Midbrain (tissue), 1 donor: Measurements from ENCODE around the gene MRPL28.
"Not testable (repeated sequence)": the region's sequence is repeated elsewhere in the genome, so short reads cannot be mapped to it uniquely, and the experiment has no call there.

Experiments
- DNase-seq: peaks from one replicate; lab custom pipeline; 2025; lab: John Stamatoyannopoulos, UW

The MRPL28 gene

DNA sequence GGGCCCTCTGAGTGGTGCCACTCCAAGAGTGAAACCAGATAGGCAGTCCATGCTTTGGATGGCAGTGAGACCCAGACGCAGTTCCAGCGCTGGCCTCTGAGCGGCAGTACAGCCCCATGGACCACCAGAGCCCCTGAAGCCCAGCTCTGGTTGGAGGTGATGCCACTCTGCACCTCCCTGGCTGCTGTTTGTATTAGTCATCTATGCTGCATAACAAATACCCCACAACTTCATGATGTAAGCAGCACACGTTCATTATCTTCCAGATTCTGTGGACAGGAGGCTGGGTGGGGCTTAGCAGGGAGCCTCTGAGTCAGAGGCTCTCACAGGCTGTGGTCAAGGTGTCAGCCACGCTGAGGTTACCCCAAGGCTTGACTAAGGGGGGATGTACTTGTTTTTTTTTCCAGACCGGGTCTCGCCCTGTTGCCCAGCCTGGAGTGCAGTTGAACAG, 21.6 kb upstream of the MRPL28 start:
- DNase-seq, result peak; percentile 55

DNA sequence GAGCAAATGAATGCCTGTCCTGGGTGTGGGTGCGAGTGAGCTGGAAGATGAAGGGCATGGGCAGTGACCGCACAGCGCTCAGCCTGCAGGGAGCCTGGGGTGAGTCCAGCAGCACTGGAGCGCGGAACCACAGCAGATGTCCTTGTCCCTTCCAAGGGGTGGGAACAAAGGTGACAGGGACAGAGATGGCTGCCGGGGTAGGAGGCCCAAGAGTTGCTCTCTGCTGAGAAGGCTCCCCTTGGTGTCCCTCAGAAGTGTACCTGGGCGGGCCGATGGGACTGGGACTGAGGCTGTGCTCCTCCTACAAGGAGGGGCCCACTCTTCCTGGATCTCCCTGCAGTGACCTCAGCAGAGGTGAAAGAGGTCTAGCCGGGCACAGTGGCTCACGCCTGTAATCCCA, 19.0 kb upstream of the MRPL28 start:
- DNase-seq, result no peak

DNA sequence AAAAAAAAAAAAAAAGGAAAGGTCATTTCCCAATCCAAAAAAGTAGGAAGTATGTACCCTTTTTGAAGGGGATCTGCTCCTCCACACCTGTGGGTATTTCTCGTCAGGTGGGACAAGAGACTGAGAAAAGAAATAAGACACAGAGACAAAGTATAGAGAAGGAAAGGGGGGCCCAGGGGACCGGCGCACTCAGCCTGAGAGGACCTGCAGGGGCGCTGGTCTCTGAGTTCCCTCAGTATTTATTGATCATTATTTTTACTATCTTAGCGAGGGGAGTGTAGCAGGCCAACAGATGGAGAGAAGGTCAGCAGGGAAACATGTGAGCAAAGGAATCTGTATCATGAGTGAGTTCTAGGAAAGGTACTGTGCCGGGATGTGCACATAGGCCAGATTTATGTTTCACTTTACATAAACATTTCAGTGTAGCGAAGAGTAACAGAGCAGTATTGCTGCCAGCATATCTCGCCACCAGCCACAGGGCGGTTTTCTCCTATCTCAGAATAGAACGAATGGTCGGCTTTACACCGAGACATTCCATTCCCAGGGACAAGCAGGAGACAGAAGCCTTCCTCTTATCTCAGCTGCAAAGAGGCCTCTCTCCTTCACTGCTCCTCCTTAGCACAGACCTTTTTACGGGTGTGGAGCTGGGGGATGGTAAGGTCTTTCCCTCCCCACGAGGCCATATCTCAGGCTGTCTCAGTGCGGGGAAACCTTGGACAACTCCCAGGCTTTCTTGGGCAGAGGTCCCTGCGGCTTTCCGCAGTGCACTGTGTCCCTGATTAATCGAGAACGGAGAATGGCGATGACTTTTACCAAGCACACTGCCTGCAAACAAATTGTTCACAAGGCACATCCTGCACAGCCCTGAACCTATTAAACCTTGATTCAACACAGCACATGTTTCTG, 17.7 kb upstream of the MRPL28 start:
- DNase-seq, result not testable (repeated sequence)

DNA sequence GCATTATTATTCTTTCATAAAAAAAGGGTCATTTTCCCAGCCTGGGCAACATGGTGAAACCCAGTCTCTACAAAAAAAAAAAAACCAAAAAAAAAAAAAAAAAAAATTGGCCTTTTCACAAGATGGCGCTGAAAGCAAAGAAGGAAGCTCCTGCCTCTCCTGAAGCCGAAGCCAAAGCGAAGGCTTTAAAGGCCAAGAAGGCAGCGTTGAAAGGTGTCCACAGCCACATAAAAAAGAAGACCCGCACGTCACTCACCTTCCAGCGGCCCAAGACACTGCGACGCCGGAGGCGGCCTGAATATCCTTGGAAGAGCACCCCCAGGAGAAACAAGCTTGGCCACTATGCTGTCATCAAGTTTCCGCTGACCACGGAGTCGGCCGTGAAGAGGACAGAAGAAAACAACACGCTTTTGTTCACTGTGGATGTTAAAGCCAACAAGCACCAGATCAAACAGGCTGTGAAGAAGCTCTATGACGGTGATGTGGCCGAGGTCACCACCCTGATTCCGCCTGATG, 16.4 kb upstream of the MRPL28 start:
- DNase-seq, result peak; percentile 40

GRCh38 chr16:383326-384051, 13.2 kb upstream of the MRPL28 start:
- no peak for DNase-seq

DNA sequence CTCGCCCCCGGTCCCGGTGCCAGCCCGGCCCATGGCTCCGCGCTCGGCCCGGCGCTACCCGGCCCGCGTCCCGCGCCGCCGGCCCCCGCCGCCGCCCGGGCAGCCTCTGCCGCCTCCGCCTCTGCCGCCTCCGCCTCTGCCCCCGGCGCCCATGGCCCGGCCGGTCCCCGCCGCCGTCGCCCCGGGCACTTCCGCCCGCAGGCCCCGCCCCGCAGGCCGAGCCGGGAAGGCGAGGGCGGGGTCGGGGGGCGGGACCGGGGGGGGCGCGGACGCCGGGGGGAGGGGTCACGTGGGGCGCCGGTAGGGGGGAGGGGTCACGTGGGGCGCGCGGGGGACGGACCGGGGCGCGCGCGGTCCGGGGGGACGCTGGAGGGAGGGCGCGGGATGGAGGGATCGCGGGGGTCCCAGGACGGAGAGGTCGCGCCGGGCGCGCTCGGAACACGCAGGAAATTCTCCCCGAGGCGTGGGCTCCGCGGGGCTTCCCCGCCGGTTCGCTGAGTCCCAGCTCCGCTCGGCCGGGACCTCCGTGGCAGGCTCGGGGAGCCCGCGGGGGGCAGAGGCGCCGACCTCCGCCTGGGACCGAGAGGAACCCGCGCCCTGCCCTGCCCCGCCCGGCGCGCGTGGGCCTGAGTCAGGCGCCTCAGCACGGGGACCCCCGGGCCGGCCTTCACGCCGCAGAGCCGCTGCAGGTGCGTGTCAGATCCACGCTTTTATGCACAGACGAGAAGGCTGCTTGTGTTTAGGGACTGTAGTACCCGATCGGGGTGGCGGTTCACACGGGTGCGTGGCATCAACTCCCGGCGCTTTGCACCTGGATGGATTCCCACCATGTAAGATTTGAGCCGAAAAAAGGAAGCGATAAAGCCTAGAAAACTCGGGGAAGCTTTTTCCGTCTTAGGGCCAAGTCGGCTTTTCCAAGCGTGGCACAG, 11.7 kb upstream of the MRPL28 start, which contains the start of gene PGAP6:
Gene PGAP6, minus strand, starts transcription at position 190 of the 929 bp plus-strand sequence. Its CDS starts 157 bp downstream, at position 33.
- DNase-seq, result peak; percentile 66

- DNase-seq, result no peak
These were observed 10.9 kb upstream of the MRPL28 start for GRCh38 chr16:381012-381788.

DNA sequence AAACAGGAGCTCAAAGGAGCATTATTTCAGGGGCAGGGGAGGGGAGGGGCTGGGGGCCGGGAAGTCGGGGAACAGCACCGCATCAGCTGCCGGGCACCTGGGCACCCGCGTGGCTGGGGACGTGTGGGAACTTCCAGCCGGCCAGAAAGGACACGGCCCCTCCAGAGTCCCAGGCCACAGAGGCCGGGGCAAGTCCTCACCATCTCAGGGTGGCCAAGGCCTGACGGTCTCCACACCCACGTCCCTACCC, 10.3 kb upstream of the MRPL28 start:
- DNase-seq, result no peak

- no peak for DNase-seq
These were observed 9.8 kb upstream of the MRPL28 start for GRCh38 chr16:379961-380761.

DNA sequence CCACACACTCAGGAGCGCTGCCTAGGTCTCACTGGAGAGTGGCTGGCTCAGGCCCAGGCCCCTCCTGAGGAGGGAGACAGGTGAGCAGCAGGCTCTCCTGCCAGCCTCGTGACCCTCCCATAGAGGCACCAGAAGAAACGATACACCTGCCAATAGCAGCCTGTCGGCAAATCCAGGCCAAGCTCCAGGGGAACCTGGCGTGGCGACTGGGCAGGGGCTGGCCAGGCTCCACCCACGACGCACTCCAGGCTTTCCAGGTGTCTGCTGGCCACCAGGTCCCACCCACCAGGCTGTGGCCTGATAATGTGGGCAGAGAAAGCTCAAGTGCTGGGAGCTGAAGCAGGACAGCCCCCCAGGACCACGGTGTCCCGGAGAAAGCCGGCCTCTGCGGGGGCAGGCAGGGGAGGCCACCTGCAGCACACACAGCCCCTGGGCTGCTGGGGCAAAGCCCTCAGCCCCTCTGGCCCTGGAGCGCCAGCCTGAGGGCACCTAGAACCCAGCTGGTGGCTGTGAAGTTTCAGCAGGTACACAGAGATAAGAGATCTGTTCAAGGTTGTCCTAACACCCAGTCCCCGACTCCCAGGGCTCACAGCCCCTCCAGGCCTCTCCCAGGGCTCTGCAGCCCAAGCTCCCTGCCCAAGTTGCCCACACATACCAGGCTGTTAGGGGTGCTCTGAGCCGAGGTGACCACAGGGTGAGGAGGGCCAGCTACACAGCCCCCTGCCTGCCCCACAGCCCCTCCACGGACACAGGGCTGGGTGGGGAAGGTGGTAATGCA, 9.0 kb upstream of the MRPL28 start:
- DNase-seq, result no peak

DNA sequence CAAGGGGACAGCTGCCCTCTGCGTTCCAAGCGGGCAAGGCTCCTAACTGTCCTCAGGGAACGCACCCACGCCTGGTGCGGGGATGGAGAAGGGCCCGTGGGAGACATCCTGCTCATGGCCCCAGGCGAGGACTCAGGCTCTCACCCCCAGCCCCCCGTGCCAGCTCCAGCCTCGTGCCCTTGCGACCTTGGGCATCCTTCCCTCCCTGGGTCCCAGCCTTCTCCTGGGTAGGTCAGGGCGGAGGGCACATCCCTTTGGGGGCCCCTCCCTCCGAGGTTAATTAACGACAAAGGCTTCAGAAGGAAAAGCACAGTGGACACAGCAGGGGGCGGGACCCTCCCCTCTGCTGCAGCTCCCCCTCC, 8.5 kb upstream of the MRPL28 start:
- DNase-seq, result no peak

DNA sequence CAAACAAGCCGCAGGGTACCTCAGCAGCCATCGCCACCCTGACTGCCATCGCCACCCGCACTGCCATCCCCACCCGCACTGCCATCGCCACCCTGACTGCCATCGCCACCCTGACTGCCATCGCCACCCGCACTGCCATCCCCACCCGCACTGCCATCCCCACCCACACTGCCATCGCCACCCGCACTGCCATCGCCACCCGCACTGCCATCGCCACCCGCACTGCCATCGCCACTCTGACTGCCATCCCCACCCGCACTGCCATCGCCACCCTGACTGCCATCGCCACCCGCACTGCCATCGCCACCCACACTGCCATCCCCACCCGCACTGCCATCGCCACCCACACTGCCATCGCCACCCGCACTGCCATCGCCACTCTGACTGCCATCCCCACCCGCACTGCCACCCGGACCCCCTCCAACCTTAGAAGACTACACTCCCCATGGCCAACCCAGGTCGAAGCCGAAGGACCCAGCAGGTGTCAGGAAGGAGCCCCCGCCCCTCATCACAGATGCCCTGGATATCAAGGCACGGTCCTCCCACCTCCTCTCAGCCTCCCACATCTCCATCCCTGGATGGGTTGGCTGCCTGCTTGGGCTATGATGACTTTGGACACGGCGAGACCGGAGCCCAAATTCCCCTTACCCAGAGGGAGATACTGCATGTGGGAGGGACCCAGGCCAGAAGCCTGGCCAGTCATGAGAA, 7.9 kb upstream of the MRPL28 start:
- DNase-seq, result not testable (repeated sequence)

DNA sequence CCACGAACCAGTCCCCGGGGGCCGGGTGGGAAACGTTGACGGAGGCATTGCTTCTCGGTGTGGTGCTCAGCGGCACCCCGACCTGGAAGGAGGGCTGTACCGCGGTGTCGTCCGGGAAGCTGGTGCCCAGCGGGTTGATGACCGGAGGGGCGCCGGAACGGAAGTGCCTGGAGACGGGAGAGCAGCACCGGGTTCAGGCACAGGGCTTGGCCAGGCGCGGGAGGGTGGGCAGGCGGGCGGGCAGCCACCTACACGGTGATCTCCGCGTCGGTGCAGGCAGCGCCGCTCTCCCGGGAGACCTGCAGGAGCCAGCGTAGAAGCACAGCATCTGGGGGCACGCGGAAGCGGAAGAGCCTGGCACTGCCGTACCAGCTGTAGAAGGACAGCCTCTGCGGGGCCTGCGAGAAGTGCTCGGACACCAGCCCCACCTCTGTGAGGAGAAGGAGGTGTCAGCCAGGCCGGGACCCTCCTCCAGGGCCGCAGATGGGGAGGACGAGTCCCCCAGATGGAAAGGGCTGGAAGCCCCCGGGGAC, 7.1 kb upstream of the MRPL28 start:
- no peak for DNase-seq

DNA sequence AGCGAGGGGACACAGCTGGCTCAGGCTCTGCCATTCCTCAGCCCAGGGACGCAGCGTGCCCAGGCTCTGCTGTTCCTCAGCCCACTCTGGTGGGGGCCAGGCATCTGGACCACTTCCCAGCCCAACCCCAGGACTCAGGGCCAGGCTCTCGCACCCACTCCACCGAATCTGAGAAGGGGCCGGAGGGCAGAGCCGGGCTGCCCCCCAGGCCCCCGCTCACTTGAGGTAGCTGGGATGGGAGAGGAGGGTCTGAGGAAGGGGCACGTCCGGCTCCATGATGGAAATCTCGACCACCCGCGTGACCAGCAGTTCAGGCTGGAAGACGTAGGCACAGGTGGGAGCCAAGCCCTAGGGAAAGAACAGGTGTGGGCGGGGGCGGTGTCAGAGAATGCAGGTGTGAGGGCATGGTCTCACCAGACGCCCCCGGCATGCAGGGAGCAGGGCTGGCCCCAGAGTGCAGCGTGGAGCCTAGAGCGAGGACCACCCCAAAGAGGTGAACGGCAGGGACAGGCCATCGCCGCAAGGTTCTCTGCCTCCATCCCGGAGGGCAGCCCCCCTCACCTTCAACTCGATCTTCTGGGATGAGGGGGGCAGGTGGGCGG, 6.6 kb upstream of the MRPL28 start:
- DNase-seq, result no peak

GRCh38 chr16:375927-376816, 5.8 kb upstream of the MRPL28 start:
- no peak for DNase-seq

DNA sequence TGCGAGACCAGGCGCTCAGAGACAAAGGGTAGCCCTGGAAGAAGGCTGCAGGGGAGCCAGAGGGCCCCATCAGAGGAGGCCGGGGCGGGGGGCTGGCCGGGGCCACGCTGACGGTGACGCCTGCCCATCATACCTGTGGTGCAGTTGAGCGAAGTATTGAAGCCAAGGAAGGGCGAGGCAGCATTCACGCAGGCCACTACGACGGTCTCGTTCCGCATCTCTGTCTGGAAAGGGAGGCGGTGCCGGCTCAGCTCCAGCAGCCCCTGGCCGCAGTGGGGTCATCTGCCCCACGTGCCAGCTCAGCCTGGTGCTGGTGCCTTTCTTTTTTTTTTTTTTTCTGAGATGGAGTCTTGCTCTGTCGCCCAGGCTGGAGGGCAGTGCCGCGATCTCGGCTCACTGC, 4.9 kb upstream of the MRPL28 start:
- DNase-seq, result no peak

DNA sequence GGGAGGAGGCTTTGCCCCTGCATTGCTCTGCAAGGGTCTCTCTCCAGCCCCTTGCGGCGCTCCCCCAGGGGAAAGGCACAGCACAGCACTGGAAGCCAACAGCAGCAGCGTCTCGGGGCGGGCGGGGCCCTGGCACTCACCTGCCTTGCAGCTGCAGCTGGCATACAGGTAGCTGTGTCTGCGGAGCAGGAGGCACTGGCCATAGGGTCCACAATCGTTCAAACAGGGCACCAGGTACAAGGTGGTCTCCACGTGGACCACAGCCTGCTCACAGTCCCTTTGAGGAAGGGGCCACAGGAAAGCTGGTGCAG, 4.2 kb upstream of the MRPL28 start:
- no peak for DNase-seq
